Measurements from ENCODE around the gene PPP1R3C. TPM values are rescaled to one million over a fixed set of nuclear protein-coding genes. Genes with fewer than 3 reads are reported as not detected.

The PPP1R3C gene
- total and polyA plus RNA-seq, 7 experiments from 2014 or later = 0.15 TPM; not detected in 6

GRCh38 chr10:91621483-91622113 is 11.3 kb downstream of the PPP1R3C start:
- Mint-ChIP-seq H3K27me3 (peaks cover 25 to 42% (median 35%) of the 10 kb centered on the region in 5 donors), H3K4me3 (no peak overlapping the region), H3K9me3 (peaks cover 0 to 23% (median 8%) of the 10 kb centered on the region in 11 donors), H3K36me3 (peaks cover 0 to 7% (median 0%) of the 10 kb centered on the region in 5 donors), H3K4me1 (no peaks in the 10 kb centered on the region), H3K27ac (no peak overlapping the region)
- POLR2A ChIA-PET = no interaction called here
- H3K27me3 ChIP-seq (ENCODE audit: control insufficient read depth in 2 of 2, insufficient read depth in 2 of 2, low read length in 2 of 2) = no peaks in the 10 kb centered on the region
- CTCF ChIA-PET = no interaction called here
- no peaks in the 10 kb centered on the region for H3K4me1 ChIP-seq (ENCODE audit: control insufficient read depth in 2 of 2, insufficient read depth in 2 of 2, low read length in 2 of 2)
- no peaks in the 10 kb centered on the region for H3K36me3 ChIP-seq (ENCODE audit: control insufficient read depth in 2 of 3, insufficient read depth in 3 of 3, low read length in 3 of 3)
- ATAC-seq (no peak), DNase-seq (no peak)
- intact Hi-C loops (cut with micrococcal nuclease) = no loop called here
- no peaks in the 10 kb centered on the region for H3K9me3 ChIP-seq (ENCODE audit: control insufficient read depth in 2 of 3, low read length in 3 of 3)
- H3K4me3 ChIP-seq (ENCODE audit: low read length) = no peak overlapping the region
- no peak overlapping the region for H3K27ac ChIP-seq (ENCODE audit: low read depth, low read length)

GRCh38 chr10:91617072-91617609 is 15.7 kb downstream of the PPP1R3C start:
- peaks cover 14 to 41% (median 21%) of the 10 kb centered on the region in 5 donors for H3K27me3 Mint-ChIP-seq
- Histone ChIP-seq H3K27me3 (ENCODE audit: control insufficient read depth in 2 of 2, insufficient read depth in 2 of 2, low read length in 2 of 2) (no peaks in the 10 kb centered on the region), H3K9me3 (ENCODE audit: control insufficient read depth in 2 of 3, low read length in 3 of 3) (no peaks in the 10 kb centered on the region), H3K27ac (ENCODE audit: low read depth, low read length) (no peak overlapping the region), H3K4me3 (ENCODE audit: low read length) (no peak overlapping the region), H3K4me1 (ENCODE audit: control insufficient read depth in 2 of 2, insufficient read depth in 2 of 2, low read length in 2 of 2) (no peaks in the 10 kb centered on the region), H3K36me3 (ENCODE audit: control insufficient read depth in 2 of 3, insufficient read depth in 3 of 3, low read length in 3 of 3) (no peaks in the 10 kb centered on the region)
- DNase-seq (no peak), ATAC-seq (no peak)
- no peak overlapping the region for H3K27ac Mint-ChIP-seq
- peaks cover 0 to 4% (median 0%) of the 10 kb centered on the region in 5 donors for H3K36me3 Mint-ChIP-seq
- no peak overlapping the region for H3K4me3 Mint-ChIP-seq
- H3K9me3 Mint-ChIP-seq = peaks cover 0 to 9% (median 0%) of the 10 kb centered on the region in 11 donors
- ChIA-PET POLR2A (no interaction called here), CTCF (interaction anchor here (0.7 kb wide), 1 partner anchor 738 kb away, joined by 3 read pairs; no protein-coding TSS in a partner anchor)
- H3K4me1 Mint-ChIP-seq = no peaks in the 10 kb centered on the region
- intact Hi-C loops (cut with micrococcal nuclease) = no loop called here

GRCh38 chr10:91616137-91616536 is 16.7 kb downstream of the PPP1R3C start:
- intact Hi-C loops (cut with micrococcal nuclease) = no loop called here
- H3K9me3 Mint-ChIP-seq = peaks cover 0 to 3% (median 0%) of the 10 kb centered on the region in 11 donors
- ChIA-PET POLR2A (no interaction called here), CTCF (no interaction called here)
- Histone ChIP-seq H3K4me3 (ENCODE audit: low read length) (no peak overlapping the region), H3K9me3 (ENCODE audit: control insufficient read depth in 2 of 3, low read length in 3 of 3) (no peaks in the 10 kb centered on the region), H3K27ac (ENCODE audit: low read depth, low read length) (no peak overlapping the region), H3K27me3 (ENCODE audit: control insufficient read depth in 2 of 2, insufficient read depth in 2 of 2, low read length in 2 of 2) (no peaks in the 10 kb centered on the region), H3K4me1 (ENCODE audit: control insufficient read depth in 2 of 2, insufficient read depth in 2 of 2, low read length in 2 of 2) (no peaks in the 10 kb centered on the region), H3K36me3 (ENCODE audit: control insufficient read depth in 2 of 3, insufficient read depth in 3 of 3, low read length in 3 of 3) (no peaks in the 10 kb centered on the region)
- no peak overlapping the region for H3K27ac Mint-ChIP-seq
- no peak overlapping the region for H3K4me3 Mint-ChIP-seq
- peaks cover 0 to 3% (median 0%) of the 10 kb centered on the region in 5 donors for H3K36me3 Mint-ChIP-seq
- ATAC-seq (no peak), DNase-seq (no peak)
- H3K4me1 Mint-ChIP-seq = no peaks in the 10 kb centered on the region
- H3K27me3 Mint-ChIP-seq = peaks cover 10 to 35% (median 17%) of the 10 kb centered on the region in 5 donors

- POLR2A ChIA-PET = no interaction called here
- no peaks in the 10 kb centered on the region for H3K9me3 Mint-ChIP-seq
Observed at GRCh38 chr10:91614225-91614624, 18.6 kb downstream of the PPP1R3C start.

GRCh38 chr10:91613411-91614187 is 19.3 kb downstream of the PPP1R3C start:
- CTCF ChIA-PET = no interaction called here

More at GRCh38 chr10:91614225-91614624, 18.6 kb downstream of the PPP1R3C start:
- H3K36me3 ChIP-seq (ENCODE audit: control insufficient read depth in 2 of 3, insufficient read depth in 3 of 3, low read length in 3 of 3) = no peaks in the 10 kb centered on the region
- no peaks in the 10 kb centered on the region for H3K4me1 Mint-ChIP-seq
- H3K4me3 Mint-ChIP-seq = no peak overlapping the region
- no peaks in the 10 kb centered on the region for H3K27me3 ChIP-seq (ENCODE audit: control insufficient read depth in 2 of 2, insufficient read depth in 2 of 2, low read length in 2 of 2)
- no peak overlapping the region for H3K27ac Mint-ChIP-seq
- no peak overlapping the region for H3K4me3 ChIP-seq (ENCODE audit: low read length)
- H3K27me3 Mint-ChIP-seq = peaks cover 2 to 25% (median 11%) of the 10 kb centered on the region in 5 donors
- H3K27ac ChIP-seq (ENCODE audit: low read depth, low read length) = no peak overlapping the region
- intact Hi-C loops (cut with micrococcal nuclease) = no loop called here
- H3K9me3 ChIP-seq (ENCODE audit: control insufficient read depth in 2 of 3, low read length in 3 of 3) = no peaks in the 10 kb centered on the region
- DNase-seq (no peak), ATAC-seq (no peak)
- CTCF ChIA-PET = no interaction called here
- peaks cover 0 to 3% (median 0%) of the 10 kb centered on the region in 5 donors for H3K36me3 Mint-ChIP-seq
- no peaks in the 10 kb centered on the region for H3K4me1 ChIP-seq (ENCODE audit: control insufficient read depth in 2 of 2, insufficient read depth in 2 of 2, low read length in 2 of 2)

GRCh38 chr10:91610919-91611318 is 22.0 kb downstream of the PPP1R3C start:
- Histone ChIP-seq H3K36me3 (ENCODE audit: control insufficient read depth in 2 of 3, insufficient read depth in 3 of 3, low read length in 3 of 3) (no peaks in the 10 kb centered on the region), H3K27ac (ENCODE audit: low read depth, low read length) (no peak overlapping the region), H3K4me3 (ENCODE audit: low read length) (no peak overlapping the region), H3K27me3 (ENCODE audit: control insufficient read depth in 2 of 2, insufficient read depth in 2 of 2, low read length in 2 of 2) (no peaks in the 10 kb centered on the region), H3K4me1 (ENCODE audit: control insufficient read depth in 2 of 2, insufficient read depth in 2 of 2, low read length in 2 of 2) (no peaks in the 10 kb centered on the region), H3K9me3 (ENCODE audit: control insufficient read depth in 2 of 3, low read length in 3 of 3) (no peaks in the 10 kb centered on the region)
- H3K4me1 Mint-ChIP-seq = no peaks in the 10 kb centered on the region
- intact Hi-C loops (cut with micrococcal nuclease) = no loop called here
- H3K36me3 Mint-ChIP-seq = peaks cover 0 to 3% (median 0%) of the 10 kb centered on the region in 5 donors
- ATAC-seq = no peak
- POLR2A ChIA-PET = no interaction called here
- CTCF ChIA-PET = no interaction called here
- H3K27ac Mint-ChIP-seq = peak overlapping the region in 1 of 9 donors; percentile 14
- no peak for DNase-seq
- H3K9me3 Mint-ChIP-seq = peaks cover 0 to 6% (median 3%) of the 10 kb centered on the region in 11 donors
- H3K4me3 Mint-ChIP-seq = no peak overlapping the region
- H3K27me3 Mint-ChIP-seq = peaks cover 0 to 9% (median 3%) of the 10 kb centered on the region in 5 donors

More at GRCh38 chr10:91613411-91614187, 19.3 kb downstream of the PPP1R3C start:
- H3K36me3 ChIP-seq (ENCODE audit: control insufficient read depth in 2 of 3, insufficient read depth in 3 of 3, low read length in 3 of 3) = no peaks in the 10 kb centered on the region
- Mint-ChIP-seq H3K27me3 (peaks cover 0 to 23% (median 11%) of the 10 kb centered on the region in 5 donors), H3K36me3 (peaks cover 0 to 3% (median 0%) of the 10 kb centered on the region in 5 donors), H3K4me1 (no peaks in the 10 kb centered on the region), H3K4me3 (no peak overlapping the region), H3K27ac (no peak overlapping the region), H3K9me3 (no peaks in the 10 kb centered on the region)
- no peak overlapping the region for H3K4me3 ChIP-seq (ENCODE audit: low read length)
- no peak for DNase-seq
- intact Hi-C loops (cut with micrococcal nuclease) = no loop called here
- POLR2A ChIA-PET = no interaction called here
- no peak overlapping the region for H3K27ac ChIP-seq (ENCODE audit: low read depth, low read length)
- no peak for ATAC-seq
- no peaks in the 10 kb centered on the region for H3K9me3 ChIP-seq (ENCODE audit: control insufficient read depth in 2 of 3, low read length in 3 of 3)
- H3K4me1 ChIP-seq (ENCODE audit: control insufficient read depth in 2 of 2, insufficient read depth in 2 of 2, low read length in 2 of 2) = no peaks in the 10 kb centered on the region
- no peaks in the 10 kb centered on the region for H3K27me3 ChIP-seq (ENCODE audit: control insufficient read depth in 2 of 2, insufficient read depth in 2 of 2, low read length in 2 of 2)

Measured in naive thymus-derived CD4-positive, alpha-beta T cell (primary cell).